ENCODE data around the gene PLEKHM3. TPM values are rescaled to one million over a fixed set of nuclear protein-coding genes. Genes with fewer than 3 reads are reported as not detected.

Gene PLEKHM3
- total and polyA plus RNA-seq, 2 donors (not counting 3 experiments of a cell fraction or from before 2014, with no cell fraction given), result 3.1 to 9.1 TPM

GRCh38 chr2:207863345-207863744 is 162.0 kb downstream of the PLEKHM3 start:
- intact Hi-C loops (cut with micrococcal nuclease), result no loop called here
- no peaks in the 10 kb centered on the region for H3K9me1 ChIP-seq (replicated peaks; ENCODE audit: control insufficient read depth, extremely low read depth, insufficient read depth, low read length)
- no peak overlapping the region for H3K4me3 ChIP-seq (replicated peaks in 1 of 3; ENCODE audit: insufficient read depth in 1 of 3, low read depth in 1 of 3, low read length in 3 of 3)
- no peaks in the 10 kb centered on the region for H3K36me3 ChIP-seq (ENCODE audit: control insufficient read depth in 2 of 2, extremely low read depth in 1 of 2, insufficient read depth in 2 of 2, low read length in 2 of 2)
- no TSS peak for BruUV-seq (replicated peaks)
- dilution Hi-C loops (cut with MboI; ENCODE audit: extremely low pct_ligation_motif_present, low sequenced_read_pairs), result no loop called here
- no peak overlapping the region for H3K4me2 ChIP-seq (ENCODE audit: insufficient read depth, low read length)
- no peak for DNase-seq (ENCODE audit: low read depth, low spot score)
- H4K20me1 ChIP-seq (replicated peaks; ENCODE audit: control insufficient read depth, extremely low read depth, insufficient read depth, low read length), result no peaks in the 10 kb centered on the region
- FAIRE-seq, result no peak
- no peaks in the 10 kb centered on the region for H3K79me2 ChIP-seq (ENCODE audit: control insufficient read depth, insufficient read depth, low read length)
- no peaks in the 10 kb centered on the region for H3K27me3 ChIP-seq (ENCODE audit: control insufficient read depth in 2 of 2, insufficient read depth in 2 of 2, low read length in 2 of 2)
- H3K4me1 ChIP-seq (ENCODE audit: control insufficient read depth, extremely low read depth, insufficient read depth, low read length), result peaks cover 7% of the 10 kb centered on the region
- no peak overlapping the region for H3K27ac ChIP-seq (ENCODE audit: insufficient read depth, low read depth, low read length)
- no peak for TF ChIP-seq MYC (IDR thresholded peaks at IDR 0.05; ENCODE audit: low read depth, low read length)
- TF ChIP-seq EZH2 (IDR thresholded peaks at IDR 0.05; ENCODE audit: borderline replicate concordance, low read depth, low read length, severe bottlenecking), result no peak
- TF ChIP-seq FOS (IDR thresholded peaks at IDR 0.05; ENCODE audit: borderline replicate concordance, insufficient read depth, low read length), result no peak
- TF ChIP-seq POLR2AphosphoS5 (IDR thresholded peaks at IDR 0.05; ENCODE audit: insufficient read depth, low read depth, low read length), result no peak
- TF ChIP-seq GATA2 (IDR thresholded peaks at IDR 0.05; ENCODE audit: insufficient read depth, insufficient read length, low read depth, low read length), result no peak
- TF ChIP-seq, protein P1, sequence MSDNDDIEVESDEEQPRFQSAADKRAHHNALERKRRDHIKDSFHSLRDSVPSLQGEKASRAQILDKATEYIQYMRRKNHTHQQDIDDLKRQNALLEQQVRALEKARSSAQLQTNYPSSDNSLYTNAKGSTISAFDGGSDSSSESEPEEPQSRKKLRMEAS (IDR thresholded peaks at IDR 0.05; ENCODE audit: insufficient read depth, insufficient read length), result no peak
- no peak for TF ChIP-seq POLR2A (IDR thresholded peaks at IDR 0.05; ENCODE audit: low read depth, low read length)
- no peak for TF ChIP-seq JUN (IDR thresholded peaks at IDR 0.05; ENCODE audit: borderline replicate concordance, insufficient read depth, insufficient read length, low read depth)
- TF ChIP-seq, protein P2, sequence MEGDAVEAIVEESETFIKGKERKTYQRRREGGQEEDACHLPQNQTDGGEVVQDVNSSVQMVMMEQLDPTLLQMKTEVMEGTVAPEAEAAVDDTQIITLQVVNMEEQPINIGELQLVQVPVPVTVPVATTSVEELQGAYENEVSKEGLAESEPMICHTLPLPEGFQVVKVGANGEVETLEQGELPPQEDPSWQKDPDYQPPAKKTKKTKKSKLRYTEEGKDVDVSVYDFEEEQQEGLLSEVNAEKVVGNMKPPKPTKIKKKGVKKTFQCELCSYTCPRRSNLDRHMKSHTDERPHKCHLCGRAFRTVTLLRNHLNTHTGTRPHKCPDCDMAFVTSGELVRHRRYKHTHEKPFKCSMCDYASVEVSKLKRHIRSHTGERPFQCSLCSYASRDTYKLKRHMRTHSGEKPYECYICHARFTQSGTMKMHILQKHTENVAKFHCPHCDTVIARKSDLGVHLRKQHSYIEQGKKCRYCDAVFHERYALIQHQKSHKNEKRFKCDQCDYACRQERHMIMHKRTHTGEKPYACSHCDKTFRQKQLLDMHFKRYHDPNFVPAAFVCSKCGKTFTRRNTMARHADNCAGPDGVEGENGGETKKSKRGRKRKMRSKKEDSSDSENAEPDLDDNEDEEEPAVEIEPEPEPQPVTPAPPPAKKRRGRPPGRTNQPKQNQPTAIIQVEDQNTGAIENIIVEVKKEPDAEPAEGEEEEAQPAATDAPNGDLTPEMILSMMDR (IDR thresholded peaks at IDR 0.05; ENCODE audit: extremely low read depth in 1 of 2, insufficient read depth in 1 of 2, low read depth in 1 of 2, low read length in 2 of 2), result no peak
- ChIA-PET CTCF (interaction anchor here (1.1 kb wide), 1 partner anchor 9 kb away, joined by 3 read pairs; no protein-coding TSS in a partner anchor), POLR2A (no interaction called here)
- no peak overlapping the region for H2AFZ ChIP-seq (ENCODE audit: low read depth, low read length)
- H3K9me3 ChIP-seq (replicated peaks; ENCODE audit: control insufficient read depth, insufficient read depth, low read length), result no peaks in the 10 kb centered on the region
- H3K9ac ChIP-seq (replicated peaks; ENCODE audit: extremely low read depth, insufficient read depth, low read length), result no peak overlapping the region
